IMR-90 (cell line): ENCODE results near the gene STXBP6. TPM values are rescaled to one million over a fixed set of nuclear protein-coding genes. Genes with fewer than 3 reads are reported as not detected.

ENCODE experiments used
- ATAC-seq: fragments of 200-7000 bp; cut with Tn5 transposase; 2 replicates; pipeline ENCODE4 v1.9.1; 2020; ENCODE audit warnings: low read depth, mild to moderate bottlenecking, moderate library complexity
- BruUV-seq: library from RNA; stranded (reverse); fragments of 400-500 nt; replicated peaks from 2 replicates; lab custom pipeline; 2021; lab: Mats Ljungman, UMichigan
- CTCF ChIA-PET: fragments of 300-600 bp; formaldehyde crosslinking; extraction: SDS; loops from one replicate; lab custom pipeline; 2021; ENCODE audit warnings: antibody characterized with exemption; lab: Yijun Ruan, JAX
- POLR2A ChIA-PET: fragments of 300-600 bp; sonication (Branson Sonifier 250); formaldehyde crosslinking; loops from one replicate; lab custom pipeline; 2022; ENCODE audit warnings: antibody characterized with exemption; ENCODE audit not compliant: unreplicated experiment; lab: Charles Lee
- DNase-seq: peaks from one replicate; pipeline ENCODE4 v3.0.0; 2013
- H2AFZ ChIP-seq: replicated peaks from 2 replicates; pipeline ENCODE3; 2013; ENCODE audit warnings: low read length, mild to moderate bottlenecking; ENCODE audit not compliant: poor library complexity
- H2AK5ac ChIP-seq: 2 replicates; pipeline ENCODE4 v1.6.1; 2013; ENCODE audit warnings: low read depth, low read length, inconsistent platforms
- H2AK9ac ChIP-seq: replicated peaks from 2 replicates; pipeline ENCODE3; 2013; ENCODE audit warnings: mild to moderate bottlenecking, low read depth, low read length, moderate library complexity; ENCODE audit not compliant: poor library complexity
- H2BK120ac ChIP-seq: 2 replicates; pipeline ENCODE4 v1.6.1; 2013; ENCODE audit warnings: low read depth, low read length, inconsistent platforms
- H2BK15ac ChIP-seq: 3 replicates; pipeline ENCODE4 v1.6.1; 2013; ENCODE audit warnings: low read depth, low read length, inconsistent platforms
- H2BK20ac ChIP-seq: 2 replicates; pipeline ENCODE4 v1.6.1; 2013; ENCODE audit warnings: low read depth, mild to moderate bottlenecking, inconsistent platforms, low read length, moderate library complexity
- H2BK5ac ChIP-seq: 2 replicates; pipeline ENCODE4 v1.6.1; 2013; ENCODE audit warnings: mild to moderate bottlenecking, low read depth, low read length, inconsistent platforms; ENCODE audit not compliant: poor library complexity, severe bottlenecking
- H3K14ac ChIP-seq: replicated peaks from 2 replicates; pipeline ENCODE4 v1.6.1; 2013; ENCODE audit warnings: low read depth, low read length, inconsistent platforms
- H3K18ac ChIP-seq: 2 replicates; pipeline ENCODE4 v1.6.1; 2013; ENCODE audit warnings: low read depth, low read length, control low read depth
- H3K23ac ChIP-seq: 2 replicates; pipeline ENCODE4 v1.6.1; 2013; ENCODE audit warnings: low read depth, low read length, inconsistent platforms
- H3K27ac ChIP-seq: 2 replicates; pipeline ENCODE4 v1.5.1; 2013; ENCODE audit warnings: mild to moderate bottlenecking, control low read depth, low read length; ENCODE audit not compliant: insufficient read depth
- H3K27me3 ChIP-seq: 2 replicates; pipeline ENCODE4 v1.6.1; 2013; ENCODE audit warnings: low read length; ENCODE audit not compliant: control insufficient read depth, insufficient read depth
- H3K36me3 ChIP-seq: 2 replicates; pipeline ENCODE4 v1.6.1; 2013; ENCODE audit warnings: low read length, mixed read lengths; ENCODE audit not compliant: control insufficient read depth, insufficient read depth
- H3K4ac ChIP-seq: 2 replicates; pipeline ENCODE4 v1.6.1; 2013; ENCODE audit warnings: low read depth, low read length, inconsistent platforms
- H3K4me1 ChIP-seq: 2 replicates; pipeline ENCODE4 v1.6.1; 2013; ENCODE audit warnings: low read length, mixed read lengths; ENCODE audit not compliant: control insufficient read depth, insufficient read depth
- H3K4me2 ChIP-seq: 2 replicates; pipeline ENCODE4 v1.6.1; 2013; ENCODE audit warnings: low read depth, mild to moderate bottlenecking, control low read depth, low read length, moderate library complexity
- H3K4me3 ChIP-seq: 2 replicates; pipeline ENCODE4 v1.5.1; 2013; ENCODE audit warnings: low read depth, mild to moderate bottlenecking, control low read depth, low read length, moderate library complexity; ENCODE audit not compliant: insufficient read depth
- H3K56ac ChIP-seq: 2 replicates; pipeline ENCODE4 v1.6.1; 2013; ENCODE audit warnings: low read length, inconsistent platforms; ENCODE audit not compliant: insufficient read depth; ENCODE audit errors: extremely low read depth
- H3K79me1 ChIP-seq, 2 experiments: 2 replicates each; pipeline ENCODE4 v1.6.1; 2013; ENCODE audit warnings: low read length in 2 of 2, inconsistent platforms in 1 of 2, low read depth in 1 of 2
- H3K9ac ChIP-seq: 2 replicates; pipeline ENCODE4 v1.6.1; 2013; ENCODE audit warnings: low read depth, low read length, control low read depth
- H3K9me1 ChIP-seq: 2 replicates; pipeline ENCODE4 v1.6.1; 2013; ENCODE audit warnings: low read length, inconsistent platforms; ENCODE audit not compliant: insufficient read depth
- H3K9me3 ChIP-seq: 2 replicates; pipeline ENCODE4 v1.6.1; 2013; ENCODE audit warnings: low read length; ENCODE audit not compliant: control insufficient read depth, insufficient read depth
- H4K20me1 ChIP-seq: 2 replicates; pipeline ENCODE4 v1.6.1; 2013; ENCODE audit warnings: low read length, inconsistent platforms; ENCODE audit not compliant: insufficient read depth
- H4K5ac ChIP-seq: 2 replicates; pipeline ENCODE4 v1.6.1; 2013; ENCODE audit warnings: mild to moderate bottlenecking, low read depth, low read length, control low read depth
- H4K8ac ChIP-seq, 2 experiments: 2 replicates each; pipeline ENCODE4 v1.6.1; 2013; ENCODE audit warnings: low read depth in 2 of 2, low read length in 2 of 2, control low read depth in 1 of 2, inconsistent platforms in 1 of 2
- H4K91ac ChIP-seq: 2 replicates; pipeline ENCODE4 v1.6.1; 2013; ENCODE audit warnings: low read depth, low read length, inconsistent platforms; ENCODE audit not compliant: insufficient read depth
- CEBPB ChIP-seq: IDR thresholded peaks from 2 replicates; pipeline ENCODE4 v1.6.1; 2012; ENCODE audit warnings: low read depth, low read length, improper control_type of control experiment
- FOS ChIP-seq: fragments of 150-350 bp; IDR thresholded peaks from 2 replicates; pipeline ENCODE4 v1.6.1; 2016; ENCODE audit warnings: low read depth, low read length
- MAFK ChIP-seq: IDR thresholded peaks from 2 replicates; pipeline ENCODE4 v1.6.1; 2012; ENCODE audit warnings: low read depth, low read length, improper control_type of control experiment
- MXI1 ChIP-seq: IDR thresholded peaks from 2 replicates; pipeline ENCODE4 v1.6.1; 2012; ENCODE audit warnings: low read depth, mild to moderate bottlenecking, low read length, moderate library complexity, borderline replicate concordance
- POLR2A ChIP-seq: IDR thresholded peaks from 2 replicates; pipeline ENCODE4 v1.6.1; 2012; ENCODE audit warnings: mild to moderate bottlenecking, low read depth, low read length
- SMC3 ChIP-seq: fragments of 150-350 bp; IDR thresholded peaks from 2 replicates; pipeline ENCODE4 v1.6.1; 2016; ENCODE audit warnings: low read depth, mild to moderate bottlenecking, antibody characterized with exemption, low read length, moderate library complexity
- WGBS, 2 experiments: methylation state at CpG; one replicate each; pipeline versions ENCODE4 v1.1.5 to v1.1.7; 2013; ENCODE audit warnings: missing lambda C conversion rate in 2 of 2; ENCODE audit not compliant: insufficient read length in 1 of 2; ENCODE audit errors: extremely low coverage in 2 of 2; 5-methylcytosine and 5-hydroxymethylcytosine counted together
- dilution Hi-C: fragments of 300-500 bp; cut with HindIII; formaldehyde crosslinking; loops from one replicate; pipeline ENCODE4 v1.14.3; 2018; ENCODE audit warnings: low sequenced_read_pairs; ENCODE audit not compliant: unreplicated experiment
- in situ Hi-C: fragments of 300-500 bp; cut with MboI; formaldehyde crosslinking; loops from 3 replicates; pipeline ENCODE4 v1.14.3; 2019; ENCODE audit warnings: low sequenced_read_pairs, inconsistent platforms, mixed read lengths
- intact Hi-C: fragments of 100-400 bp; cut with micrococcal nuclease; formaldehyde crosslinking; loops from 2 replicates; pipeline ENCODE4 v1.10.0; 2022
- polyA plus RNA-seq, 3 experiments: library from polyadenylated mRNA; depleted of rRNA; stranded (reverse); fragments of >200 nt; gene quantifications; 2 replicates each; pipeline ENCODE4 v1.2.3, GENCODE V29; 2012; ENCODE audit warnings: low replicate concordance in 1 of 3
- total RNA-seq: library from RNA; depleted of rRNA; stranded (reverse); fragments of >200 nt; gene quantifications from 2 replicates; pipeline ENCODE4 v1.2.3, GENCODE V29; 2012
- TF ChIP-seq, protein P1 (sequence below): conservative IDR thresholded peaks from 2 replicates; pipeline ENCODE4 v1.5.1; 2012; ENCODE audit warnings: mild to moderate bottlenecking, low read depth, low read length, improper control_type of control experiment

Gene STXBP6
- total and polyA plus RNA-seq, 2 of the 4 experiments (the other 2 are of a cell fraction), result 14.2 to 14.3 TPM

DNA sequence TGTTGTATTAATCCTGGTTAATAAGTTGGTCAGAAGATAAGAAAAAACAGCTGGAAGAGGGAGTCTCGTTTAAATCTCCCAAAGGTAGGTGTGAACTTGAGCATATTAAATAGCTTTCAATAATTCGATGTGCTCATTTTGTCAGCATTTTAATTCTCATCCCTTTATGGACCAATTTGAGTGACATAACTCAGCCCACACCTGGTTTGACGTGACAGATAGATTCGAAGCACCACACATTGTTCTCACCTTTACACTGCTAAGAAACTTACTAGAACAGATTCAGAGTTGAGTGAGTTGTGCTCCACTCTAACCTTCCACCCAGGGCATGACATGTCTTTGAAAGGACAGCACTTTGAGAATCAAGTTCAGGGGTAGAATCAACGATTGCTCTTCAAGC lies 254.5 kb downstream of the STXBP6 start:
- H2BK5ac ChIP-seq, result no peak overlapping the region
- H3K9me1 ChIP-seq, result no peaks in the 10 kb centered on the region; the same call in 1 of the 2 replicates
- no peak overlapping the region for H3K23ac ChIP-seq
- no peak for DNase-seq
- no peak overlapping the region for H3K14ac ChIP-seq
- ChIA-PET CTCF (no interaction called here), POLR2A (no interaction called here)
- no peak overlapping the region for H2AFZ ChIP-seq
- no peak overlapping the region for H2BK120ac ChIP-seq
- dilution Hi-C loops (no loop called here), in situ Hi-C loops (no loop called here), intact Hi-C loops (no loop called here)
- H3K4ac ChIP-seq, result no peak overlapping the region
- no peak overlapping the region for H3K9ac ChIP-seq
- H2BK20ac ChIP-seq, result no peak overlapping the region
- H3K4me1 ChIP-seq, result no peaks in the 10 kb centered on the region
- no peaks in the 10 kb centered on the region; the same call in 1 of the 2 replicates for H3K27me3 ChIP-seq
- no peak overlapping the region for H3K4me3 ChIP-seq
- no peaks in the 10 kb centered on the region for H3K9me3 ChIP-seq
- H4K8ac ChIP-seq, result no peak overlapping the region
- no peaks in the 10 kb centered on the region for H4K20me1 ChIP-seq
- H3K79me1 ChIP-seq, result no peaks in the 10 kb centered on the region
- WGBS, 2 experiments, result no CpG with 5 or more reads among the region's 5 CpGs
- H3K56ac ChIP-seq, result no peak overlapping the region
- H4K91ac ChIP-seq, result no peak overlapping the region
- ATAC-seq, result no peak
- H3K18ac ChIP-seq, result no peak overlapping the region
- no peak overlapping the region for H3K27ac ChIP-seq
- no peak overlapping the region for H4K5ac ChIP-seq
- no peaks in the 10 kb centered on the region for H3K36me3 ChIP-seq
- H2AK5ac ChIP-seq, result no peak overlapping the region
- H3K4me2 ChIP-seq, result no peak overlapping the region
- no peak overlapping the region for H2AK9ac ChIP-seq
- no TSS peak for BruUV-seq
- no peak for TF ChIP-seq SMC3
- no peak for TF ChIP-seq POLR2A
- TF ChIP-seq FOS, result no peak
- TF ChIP-seq CEBPB, result no peak
- no peak for TF ChIP-seq MXI1
- TF ChIP-seq, protein P1, sequence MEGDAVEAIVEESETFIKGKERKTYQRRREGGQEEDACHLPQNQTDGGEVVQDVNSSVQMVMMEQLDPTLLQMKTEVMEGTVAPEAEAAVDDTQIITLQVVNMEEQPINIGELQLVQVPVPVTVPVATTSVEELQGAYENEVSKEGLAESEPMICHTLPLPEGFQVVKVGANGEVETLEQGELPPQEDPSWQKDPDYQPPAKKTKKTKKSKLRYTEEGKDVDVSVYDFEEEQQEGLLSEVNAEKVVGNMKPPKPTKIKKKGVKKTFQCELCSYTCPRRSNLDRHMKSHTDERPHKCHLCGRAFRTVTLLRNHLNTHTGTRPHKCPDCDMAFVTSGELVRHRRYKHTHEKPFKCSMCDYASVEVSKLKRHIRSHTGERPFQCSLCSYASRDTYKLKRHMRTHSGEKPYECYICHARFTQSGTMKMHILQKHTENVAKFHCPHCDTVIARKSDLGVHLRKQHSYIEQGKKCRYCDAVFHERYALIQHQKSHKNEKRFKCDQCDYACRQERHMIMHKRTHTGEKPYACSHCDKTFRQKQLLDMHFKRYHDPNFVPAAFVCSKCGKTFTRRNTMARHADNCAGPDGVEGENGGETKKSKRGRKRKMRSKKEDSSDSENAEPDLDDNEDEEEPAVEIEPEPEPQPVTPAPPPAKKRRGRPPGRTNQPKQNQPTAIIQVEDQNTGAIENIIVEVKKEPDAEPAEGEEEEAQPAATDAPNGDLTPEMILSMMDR, result no peak
- no peak for TF ChIP-seq MAFK
- H2BK15ac ChIP-seq, result no peak overlapping the region
